ENCODE data around the gene NHSL1.

Gene NHSL1

DNA sequence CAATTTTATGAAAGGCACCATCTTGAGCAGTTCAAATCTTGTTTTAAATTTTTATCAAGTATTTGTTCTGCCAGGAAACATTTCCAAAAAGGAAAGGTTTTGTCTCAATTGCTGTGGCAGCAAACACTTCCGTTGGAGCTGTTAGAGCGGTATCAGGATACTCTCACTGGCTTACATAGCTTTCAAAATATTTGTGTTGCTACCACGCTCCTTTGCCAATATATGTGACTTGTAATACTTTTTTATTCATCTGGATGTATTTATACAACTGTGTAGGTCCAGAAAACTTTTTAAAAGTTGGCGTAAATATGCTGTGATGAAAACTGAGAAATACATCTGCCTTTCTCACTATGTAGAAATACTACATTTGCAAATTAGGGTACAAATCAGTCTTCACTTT, 37.8 kb upstream of the NHSL1 start:
- no peaks in the 10 kb centered on the region for H3K9me3 ChIP-seq (ENCODE audit: low read length)
- no peak overlapping the region for H2AFZ ChIP-seq (ENCODE audit: low read length)
- H3K9me2 ChIP-seq (ENCODE audit: low read depth, low read length) = no peaks in the 10 kb centered on the region
- no peaks in the 10 kb centered on the region for H4K20me1 ChIP-seq (ENCODE audit: insufficient read depth, low read length)
- H3K79me2 ChIP-seq (ENCODE audit: insufficient read depth, low read length) = no peaks in the 10 kb centered on the region
- H3K27ac ChIP-seq (ENCODE audit: low read depth, low read length, poor library complexity, severe bottlenecking) = no peak overlapping the region
- no peaks in the 10 kb centered on the region for H3K4me1 ChIP-seq (ENCODE audit: insufficient read depth, low read length, severe bottlenecking)
- H3K4me2 ChIP-seq (ENCODE audit: low read length) = no peak overlapping the region
- H3K27me3 ChIP-seq (ENCODE audit: insufficient read depth, low read length) = no peaks in the 10 kb centered on the region
- no peak overlapping the region for H3K4me3 ChIP-seq (ENCODE audit: low read depth, low read length, poor library complexity, severe bottlenecking)
- H3K36me3 ChIP-seq (ENCODE audit: insufficient read depth, low read length) = no peaks in the 10 kb centered on the region
- H3K9ac ChIP-seq (ENCODE audit: low read length) = no peak overlapping the region
- no peaks in the 10 kb centered on the region for H3F3A ChIP-seq (ENCODE audit: insufficient read depth, low read length)
- TF ChIP-seq CTCF (IDR thresholded peaks at IDR 0.05; ENCODE audit: low read length) (no peak), EZH2 (IDR thresholded peaks at IDR 0.05; ENCODE audit: borderline replicate concordance, low read length) (no peak)

GRCh38 chr6:138535728-138536455, 36.6 kb upstream of the NHSL1 start:
- no peaks in the 10 kb centered on the region for H3K36me3 ChIP-seq (ENCODE audit: insufficient read depth, low read length)

DNA sequence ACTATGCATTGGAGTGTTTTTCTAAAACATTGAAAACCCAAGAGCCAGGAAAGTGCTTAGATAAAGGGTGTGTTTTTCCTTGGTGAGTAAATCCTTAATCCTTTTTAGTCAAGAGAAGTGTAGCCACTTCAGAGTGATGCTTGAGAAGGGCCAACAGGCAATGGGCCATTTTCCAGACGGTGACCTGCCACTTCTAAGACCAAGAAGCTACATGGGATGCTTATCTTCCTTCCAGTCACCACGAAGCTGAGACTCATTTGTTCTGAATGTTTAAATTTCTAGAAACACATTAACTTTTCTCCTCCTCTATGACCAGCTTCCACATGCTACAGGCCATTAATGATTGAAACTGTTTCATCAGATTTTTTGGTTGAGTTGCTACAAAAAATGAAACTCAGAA, 34.4 kb upstream of the NHSL1 start:
- TF ChIP-seq EZH2 (IDR thresholded peaks at IDR 0.05; ENCODE audit: borderline replicate concordance, low read length) (no peak), CTCF (IDR thresholded peaks at IDR 0.05; ENCODE audit: low read length) (no peak)
- Histone ChIP-seq H3K9me3 (ENCODE audit: low read length) (no peaks in the 10 kb centered on the region), H3K4me3 (ENCODE audit: low read depth, low read length, poor library complexity, severe bottlenecking) (no peak overlapping the region), H3K4me1 (ENCODE audit: insufficient read depth, low read length, severe bottlenecking) (no peaks in the 10 kb centered on the region), H3K9me2 (ENCODE audit: low read depth, low read length) (no peaks in the 10 kb centered on the region), H3K4me2 (ENCODE audit: low read length) (no peak overlapping the region), H3K36me3 (ENCODE audit: insufficient read depth, low read length) (no peaks in the 10 kb centered on the region), H2AFZ (ENCODE audit: low read length) (no peak overlapping the region), H3K27me3 (ENCODE audit: insufficient read depth, low read length) (no peaks in the 10 kb centered on the region), H3K9ac (ENCODE audit: low read length) (no peak overlapping the region), H3F3A (ENCODE audit: insufficient read depth, low read length) (no peaks in the 10 kb centered on the region), H3K79me2 (ENCODE audit: insufficient read depth, low read length) (no peaks in the 10 kb centered on the region), H4K20me1 (ENCODE audit: insufficient read depth, low read length) (no peaks in the 10 kb centered on the region), H3K27ac (ENCODE audit: low read depth, low read length, poor library complexity, severe bottlenecking) (no peak overlapping the region)

More at GRCh38 chr6:138535728-138536455, 36.6 kb upstream of the NHSL1 start:
- Histone ChIP-seq H3K79me2 (ENCODE audit: insufficient read depth, low read length) (no peaks in the 10 kb centered on the region), H3K4me3 (ENCODE audit: low read depth, low read length, poor library complexity, severe bottlenecking) (no peak overlapping the region), H3K9ac (ENCODE audit: low read length) (no peak overlapping the region), H2AFZ (ENCODE audit: low read length) (no peak overlapping the region), H3K9me3 (ENCODE audit: low read length) (no peaks in the 10 kb centered on the region), H3K27me3 (ENCODE audit: insufficient read depth, low read length) (no peaks in the 10 kb centered on the region), H3K4me2 (ENCODE audit: low read length) (no peak overlapping the region), H3K9me2 (ENCODE audit: low read depth, low read length) (no peaks in the 10 kb centered on the region), H3F3A (ENCODE audit: insufficient read depth, low read length) (no peaks in the 10 kb centered on the region), H3K4me1 (ENCODE audit: insufficient read depth, low read length, severe bottlenecking) (no peaks in the 10 kb centered on the region), H3K27ac (ENCODE audit: low read depth, low read length, poor library complexity, severe bottlenecking) (no peak overlapping the region), H4K20me1 (ENCODE audit: insufficient read depth, low read length) (no peaks in the 10 kb centered on the region)
- TF ChIP-seq CTCF (IDR thresholded peaks at IDR 0.05; ENCODE audit: low read length) = no peak
- TF ChIP-seq EZH2 (IDR thresholded peaks at IDR 0.05; ENCODE audit: borderline replicate concordance, low read length) = no peak
